GM18951 (cell line): ENCODE measurements around the gene PDC.
"Not testable (repeated sequence)": the region's sequence is repeated elsewhere in the genome, so short reads cannot be mapped to it uniquely, and the experiment has no call there.

Experiments used
- POLR2A ChIP-seq: IDR thresholded peaks from 4 replicates; pipeline ENCODE4 v1.6.1; 2011; ENCODE audit warnings: mild to moderate bottlenecking; ENCODE audit not compliant: insufficient read length, insufficient read depth; ENCODE audit errors: extremely low read depth
- in situ Hi-C: fragments of 300-500 bp; cut with MboI; formaldehyde crosslinking; loops from one replicate; pipeline ENCODE4 v1.12.0; 2022; ENCODE audit warnings: low sequenced_read_pairs, mixed read lengths, inconsistent platforms; ENCODE audit not compliant: unreplicated experiment

Gene PDC

DNA sequence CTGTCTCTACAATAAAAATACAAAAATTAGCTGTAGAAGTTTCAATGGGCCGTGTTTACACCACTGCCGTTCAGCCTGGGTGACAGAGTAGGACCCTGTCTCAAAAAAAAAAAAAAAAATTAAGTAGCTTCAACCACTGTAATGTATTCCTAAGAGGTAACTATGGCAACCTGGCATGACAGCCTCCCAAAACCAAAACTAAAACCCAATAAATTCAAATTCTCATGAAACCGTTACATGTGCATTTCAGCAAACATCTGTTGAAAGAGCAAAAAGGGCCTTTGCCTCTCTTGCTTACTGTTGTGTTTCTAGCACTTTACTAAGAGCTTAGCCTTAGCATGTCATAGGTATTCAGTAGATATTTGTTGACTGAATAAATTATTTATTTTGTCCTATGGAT lies 51.8 kb downstream of the PDC start:
- in situ Hi-C loops = no loop called here
- no peak for TF ChIP-seq POLR2A

DNA sequence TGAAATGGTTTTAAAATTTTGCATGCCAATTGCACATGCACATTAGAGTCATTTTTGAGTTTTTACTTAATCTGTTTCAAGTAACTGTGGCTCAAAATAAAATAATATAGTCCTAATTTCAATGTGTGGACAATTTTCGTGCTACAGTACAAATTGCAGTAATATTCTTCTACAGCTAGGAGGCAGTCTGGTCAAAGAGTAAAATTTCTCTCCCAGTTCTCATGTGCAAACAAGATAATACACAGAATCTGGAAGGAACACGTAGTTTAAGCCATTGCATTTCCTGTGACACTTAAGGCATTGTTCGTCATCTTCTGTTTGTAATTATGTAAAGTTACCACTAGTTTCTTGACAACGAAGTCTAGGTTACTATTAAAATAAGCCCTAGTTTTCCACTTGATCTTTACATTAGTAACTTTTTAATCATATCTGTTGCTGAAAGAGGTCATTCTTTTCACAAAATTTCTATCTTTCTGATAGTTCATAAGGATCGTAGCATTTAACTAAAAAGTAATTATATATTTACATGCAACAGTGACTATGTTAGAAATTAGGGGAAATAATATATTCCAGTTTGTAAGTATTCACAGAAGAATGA lies 56.4 kb downstream of the PDC start:
- in situ Hi-C loops = no loop called here
- TF ChIP-seq POLR2A = no peak

GRCh38 chr1:186403632-186404031 lies 57.3 kb downstream of the PDC start:
- TF ChIP-seq POLR2A = no peak
- in situ Hi-C loops = no loop called here

- in situ Hi-C loops = not testable (repeated sequence)
These were observed 59.5 kb downstream of the PDC start for GRCh38 chr1:186401446-186401845.
